ENCODE data around the gene CXCR3. TPM values are rescaled to one million over a fixed set of nuclear protein-coding genes. Genes with fewer than 3 reads are reported as not detected.
A peak's percentile ranks its signal among the peaks of the same experiment; 100 is the strongest.
"Not testable (repeated sequence)": the region's sequence is repeated elsewhere in the genome, so short reads cannot be mapped to it uniquely, and the experiment has no call there.

CXCR3 gene
- total RNA-seq, 1 donor from 2014 or later, result not detected

DNA sequence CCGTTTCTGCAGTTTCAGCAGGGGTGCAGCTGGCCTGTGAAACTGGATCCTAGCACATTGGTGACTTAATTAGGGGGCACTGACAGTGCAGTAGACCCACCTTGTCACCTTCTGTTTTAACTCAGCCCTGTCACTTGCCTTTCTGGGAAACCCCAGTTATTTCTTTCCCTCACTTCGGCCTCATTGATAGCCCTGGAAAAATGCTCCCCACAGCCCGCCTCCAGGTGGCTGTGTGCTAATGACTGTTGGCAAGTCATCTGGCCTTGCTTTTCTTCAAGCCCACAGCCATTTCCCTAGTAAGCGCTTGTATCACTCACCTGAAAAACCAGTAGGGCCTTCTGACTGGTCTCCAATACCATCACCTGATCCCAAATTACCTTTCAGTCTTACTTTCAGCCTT is 3.3 kb downstream of the CXCR3 start:
- no peak for DNase-seq (ENCODE audit: extremely low read depth, low read depth, low spot score)

- peak; percentile 68 for DNase-seq (ENCODE audit: extremely low read depth, low read depth, low spot score)
Observed at GRCh38 chrX:71612256-71612655, 6.1 kb downstream of the CXCR3 start.

DNA sequence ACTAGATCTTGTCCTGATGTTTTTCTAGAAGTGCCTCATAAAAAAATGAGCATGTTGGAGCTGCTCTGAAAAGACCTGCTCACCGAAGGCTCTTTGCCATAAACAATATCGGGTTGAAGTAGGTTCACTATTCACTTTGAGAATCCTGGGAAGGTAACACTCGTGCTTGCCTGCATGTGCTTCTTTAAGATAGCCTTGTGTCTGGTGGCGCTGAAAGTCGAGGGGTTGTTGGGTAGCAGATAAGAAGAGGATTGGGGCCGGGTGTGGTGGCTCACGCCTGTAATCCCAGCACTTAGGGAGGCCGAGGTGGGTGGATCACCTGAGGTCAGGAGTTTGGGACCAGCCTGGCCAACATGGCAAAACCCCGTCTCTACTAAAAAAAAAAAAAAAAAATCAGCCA is 6.6 kb downstream of the CXCR3 start:
- DNase-seq (ENCODE audit: extremely low read depth, low read depth, low spot score), result not testable (repeated sequence)

DNA sequence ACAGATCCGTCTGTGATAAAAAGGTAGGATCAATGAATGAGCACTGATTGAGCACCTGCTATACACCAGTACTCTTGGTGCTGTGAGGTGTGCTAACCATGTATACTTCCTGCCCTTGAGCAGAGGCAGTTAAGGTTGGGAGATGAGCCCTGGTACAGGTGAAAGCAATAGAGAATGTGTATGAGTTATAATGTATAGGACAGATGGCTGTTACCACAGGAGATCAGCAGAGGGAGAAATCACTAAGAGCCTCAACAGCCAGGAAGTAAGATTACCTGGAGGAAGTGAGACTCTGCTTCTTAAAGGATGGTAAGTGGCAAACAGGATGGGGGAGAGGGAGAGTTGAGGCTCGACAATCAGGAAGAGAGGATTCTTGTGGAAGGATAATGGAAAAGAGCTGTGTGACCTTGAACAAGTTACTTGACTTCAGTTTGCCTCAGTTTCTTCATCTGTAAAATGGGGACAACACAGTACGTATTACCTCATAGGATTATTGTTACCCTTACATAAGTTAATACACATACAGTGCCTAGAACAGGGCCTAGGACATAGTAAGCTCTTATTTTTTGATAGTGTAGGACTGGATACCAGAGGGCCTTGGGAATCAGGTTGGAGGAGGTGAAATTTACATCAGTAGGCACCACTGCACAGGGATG is 9.1 kb downstream of the CXCR3 start:
- no peak for DNase-seq (ENCODE audit: extremely low read depth, low read depth, low spot score)

GRCh38 chrX:71607488-71607887 is 10.8 kb downstream of the CXCR3 start:
- DNase-seq (ENCODE audit: extremely low read depth, low read depth, low spot score), result no peak

- DNase-seq (ENCODE audit: extremely low read depth, low read depth, low spot score), result no peak
Observed at GRCh38 chrX:71606536-71607216, 11.6 kb downstream of the CXCR3 start.

DNA sequence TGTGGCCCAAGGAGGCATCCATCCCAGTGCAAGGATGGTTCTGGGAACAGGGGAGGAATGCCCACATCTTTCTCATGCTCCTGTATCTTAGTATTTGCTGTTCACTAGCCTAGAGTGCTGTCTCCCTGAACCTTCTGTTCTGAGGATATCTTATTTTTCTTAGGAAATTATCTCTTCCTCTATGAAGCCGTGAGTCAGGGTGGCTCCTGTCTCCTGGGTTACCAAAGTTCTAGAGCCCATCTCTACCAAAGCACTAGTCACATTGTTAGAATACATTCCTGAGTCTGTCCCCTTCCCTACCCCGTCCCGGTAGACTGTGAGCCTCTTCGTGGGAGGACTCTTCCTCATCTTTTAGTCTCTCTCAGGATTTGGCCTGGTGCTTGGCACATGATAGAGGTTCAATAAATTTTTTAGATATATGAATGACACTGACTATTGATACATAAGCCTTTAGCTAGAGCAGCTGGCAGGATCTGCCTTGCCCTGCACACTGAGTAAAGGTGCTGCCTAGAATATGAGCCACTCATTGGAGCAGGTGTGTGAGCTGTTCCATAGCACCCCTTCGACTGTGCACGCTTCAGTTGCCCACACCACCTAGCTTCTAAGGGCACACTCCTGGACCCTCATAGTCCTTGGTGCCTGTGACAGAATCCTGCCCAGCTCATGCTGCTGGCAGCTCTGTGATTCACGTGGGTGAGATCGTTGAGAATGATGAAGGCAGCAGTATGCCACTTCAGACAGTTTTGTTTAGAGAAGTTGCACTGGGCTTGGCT is 13.3 kb downstream of the CXCR3 start:
- no peak for DNase-seq (ENCODE audit: extremely low read depth, low read depth, low spot score)

DNA sequence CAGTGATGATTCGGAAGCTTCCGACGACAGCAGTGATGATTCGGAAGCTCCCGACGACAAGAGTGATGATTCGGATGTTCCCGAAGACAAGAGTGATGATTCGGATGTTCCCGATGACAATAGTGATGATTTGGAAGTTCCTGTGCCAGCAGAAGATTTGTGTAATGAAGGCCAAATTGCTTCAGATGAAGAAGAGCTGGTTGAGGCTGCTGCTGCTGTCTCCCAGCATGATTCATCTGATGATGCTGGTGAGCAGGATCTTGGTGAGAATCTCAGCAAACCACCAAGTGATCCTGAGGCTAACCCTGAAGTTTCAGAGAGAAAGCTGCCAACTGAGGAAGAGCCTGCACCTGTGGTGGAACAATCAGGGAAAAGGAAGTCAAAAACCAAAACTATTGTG is 14.2 kb downstream of the CXCR3 start:
- no peak for DNase-seq (ENCODE audit: extremely low read depth, low read depth, low spot score)

- DNase-seq (ENCODE audit: extremely low read depth, low read depth, low spot score), result no peak
Observed at GRCh38 chrX:71603618-71604017, 14.7 kb downstream of the CXCR3 start.

- no peak for DNase-seq (ENCODE audit: extremely low read depth, low read depth, low spot score)
Observed at GRCh38 chrX:71599965-71600364, 18.3 kb downstream of the CXCR3 start.

- DNase-seq (ENCODE audit: extremely low read depth, low read depth, low spot score), result not testable (repeated sequence)
Observed at GRCh38 chrX:71593210-71593609, 25.1 kb downstream of the CXCR3 start.

GRCh38 chrX:71586929-71587328 is 31.4 kb downstream of the CXCR3 start:
- no peak for DNase-seq (ENCODE audit: extremely low read depth, low read depth, low spot score)

DNA sequence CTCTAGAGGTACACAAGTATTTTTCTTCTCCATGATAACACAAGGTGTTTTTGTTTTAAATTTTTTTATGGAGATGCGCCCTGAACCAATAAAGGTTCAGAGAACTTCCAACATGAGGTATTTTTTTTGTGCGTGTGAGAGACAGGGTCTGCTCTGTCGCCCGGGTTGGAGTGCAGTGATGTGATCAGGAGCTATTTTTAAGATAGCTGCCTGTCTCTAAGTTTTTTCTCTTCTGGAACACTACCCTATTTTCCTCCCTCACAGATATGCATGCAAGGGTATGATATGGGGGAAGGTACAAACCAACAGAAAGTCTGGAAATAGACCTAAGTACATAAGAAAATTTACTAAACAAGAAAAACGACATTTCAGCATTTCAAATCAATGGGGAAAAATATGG is 37.1 kb downstream of the CXCR3 start:
- no peak for DNase-seq (ENCODE audit: extremely low read depth, low read depth, low spot score)

DNA sequence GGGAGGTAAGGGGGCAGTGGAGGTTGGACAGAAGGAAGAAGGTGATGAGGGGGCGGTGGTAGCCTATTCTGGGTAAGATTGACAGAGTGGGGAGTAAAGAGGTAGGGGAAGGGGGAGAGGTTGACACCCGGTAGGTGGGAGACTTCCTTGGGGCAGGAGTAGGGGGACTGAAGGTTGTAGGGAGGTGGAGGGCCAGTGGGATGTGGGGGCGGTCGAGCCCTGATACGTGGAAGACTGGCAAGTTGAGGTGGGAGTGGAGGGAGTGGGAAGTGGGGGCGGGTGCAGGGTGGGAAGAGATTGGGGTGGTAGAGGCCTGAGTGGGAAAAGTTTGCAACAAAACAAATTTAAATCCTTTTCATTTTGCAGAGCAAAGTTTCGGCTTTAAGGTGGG is 38.3 kb downstream of the CXCR3 start:
- no peak for DNase-seq (ENCODE audit: extremely low read depth, low read depth, low spot score)

GRCh38 chrX:71579136-71579989 is 38.9 kb downstream of the CXCR3 start:
- DNase-seq (ENCODE audit: extremely low read depth, low read depth, low spot score), result no peak

DNA sequence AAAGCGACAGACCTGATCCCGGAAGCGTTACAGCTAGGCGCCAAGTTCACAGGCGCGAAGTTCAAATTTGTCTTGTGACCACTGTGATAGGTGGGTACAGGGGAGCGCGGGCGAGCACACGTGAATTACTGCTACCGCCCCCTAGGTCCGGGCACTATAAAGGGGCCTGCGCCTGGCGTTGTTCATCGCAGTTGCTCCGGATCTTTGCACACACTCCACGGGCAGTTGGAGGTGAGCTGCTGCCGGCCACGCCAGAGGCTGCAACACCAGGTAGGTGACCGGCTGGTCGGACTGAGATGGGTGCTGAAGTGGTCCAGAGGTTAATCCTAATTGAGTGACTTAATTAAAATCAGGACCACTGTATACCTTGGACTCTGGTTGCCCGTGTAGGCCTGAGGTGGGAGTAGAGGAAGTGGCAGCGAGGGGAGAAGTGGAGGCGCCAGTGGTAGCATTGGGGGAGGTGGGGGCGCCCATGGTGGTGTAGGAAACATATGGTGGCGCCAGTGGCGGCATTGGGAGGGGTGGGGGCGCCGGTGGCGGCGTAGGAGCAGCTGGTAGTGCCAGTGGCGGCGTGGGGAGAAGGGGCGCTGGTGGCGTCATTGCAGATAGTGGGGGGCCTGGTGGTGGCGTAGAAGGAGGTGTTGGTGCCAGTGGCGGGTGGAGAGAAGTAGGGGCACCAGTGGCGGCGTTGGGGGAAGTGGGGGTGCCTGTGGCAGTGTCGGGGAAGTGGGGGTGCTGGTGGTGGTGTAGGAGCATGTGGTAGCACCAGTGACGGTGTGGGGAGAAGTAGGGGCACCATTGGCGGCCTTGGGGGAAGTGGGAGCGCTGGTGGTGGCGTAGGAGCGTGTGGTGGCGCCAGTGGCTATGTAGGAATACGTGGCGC is 39.8 kb downstream of the CXCR3 start, which contains the start of gene GCNA:
Gene GCNA, plus strand, starts transcription at position 185 of the 883 bp plus-strand sequence. CDS start 2,385 bp downstream, outside the sequence.
- no peak for DNase-seq (ENCODE audit: extremely low read depth, low read depth, low spot score)

DNA sequence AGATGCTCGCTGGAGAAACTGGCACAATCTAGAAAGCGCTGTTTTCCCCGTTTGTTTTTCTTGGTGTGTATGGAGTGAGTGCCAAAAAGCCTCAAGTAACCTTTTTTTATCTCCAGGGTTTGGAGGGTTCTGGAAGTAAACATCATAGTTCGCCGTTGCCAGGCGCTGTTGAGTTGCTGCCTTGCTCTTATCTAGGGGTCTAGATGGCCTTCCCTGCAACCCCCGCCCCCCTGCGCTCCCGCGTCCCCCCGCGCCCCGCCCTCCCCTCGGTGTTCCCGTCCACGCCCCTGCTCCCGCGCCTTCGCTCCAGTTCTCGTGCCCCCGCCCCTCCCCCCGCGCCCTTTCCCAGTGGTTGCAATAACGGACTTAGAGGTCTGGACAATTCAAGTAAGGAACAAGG is 40.6 kb downstream of the CXCR3 start:
- no peak for DNase-seq (ENCODE audit: extremely low read depth, low read depth, low spot score)

- DNase-seq (ENCODE audit: extremely low read depth, low read depth, low spot score), result no peak
Observed at GRCh38 chrX:71573590-71573989, 44.7 kb downstream of the CXCR3 start.

- not testable (repeated sequence) for DNase-seq (ENCODE audit: extremely low read depth, low read depth, low spot score)
Observed at GRCh38 chrX:71571390-71571789, 46.9 kb downstream of the CXCR3 start.

Data from glomerular endothelial cell (primary cell).